Measurements from ENCODE around the gene PPP1R11.
A peak's percentile ranks its signal among the peaks of the same experiment; 100 is the strongest.

The PPP1R11 gene

GRCh38 chr6:30037182-30037788, 29.7 kb upstream of the PPP1R11 start:
- Histone ChIP-seq H3K9ac (ENCODE audit: low read length in 5 of 5) (no peak overlapping the region), H3K36me3 (ENCODE audit: control insufficient read depth in 5 of 5, insufficient read depth in 5 of 5, low read length in 5 of 5) (peaks cover 0 to 4% (median 0%) of the 10 kb centered on the region in 5 donors), H3K4me3 (ENCODE audit: low read depth in 1 of 5, low read length in 5 of 5) (no peak overlapping the region), H3K27ac (ENCODE audit: low read depth, low read length) (no peak overlapping the region), H3K27me3 (ENCODE audit: control insufficient read depth in 5 of 5, insufficient read depth in 4 of 5, low read length in 5 of 5) (no peaks in the 10 kb centered on the region), H3K9me3 (ENCODE audit: control insufficient read depth in 5 of 5, low read length in 5 of 5) (no peaks in the 10 kb centered on the region), H3K4me1 (ENCODE audit: control insufficient read depth in 5 of 5, insufficient read depth in 5 of 5, low read length in 5 of 5) (peaks cover 0 to 9% (median 0%) of the 10 kb centered on the region in 5 donors)

- Histone ChIP-seq H3K4me1 (ENCODE audit: control insufficient read depth in 5 of 5, insufficient read depth in 5 of 5, low read length in 5 of 5) (peaks cover 0 to 12% (median 0%) of the 10 kb centered on the region in 5 donors), H3K27ac (ENCODE audit: low read depth, low read length) (no peak overlapping the region), H3K9ac (ENCODE audit: low read length in 5 of 5) (peak overlapping the region in 1 of 5 donors; percentile 13), H3K4me3 (ENCODE audit: low read depth in 1 of 5, low read length in 5 of 5) (no peak overlapping the region), H3K9me3 (ENCODE audit: control insufficient read depth in 5 of 5, low read length in 5 of 5) (no peaks in the 10 kb centered on the region), H3K27me3 (ENCODE audit: control insufficient read depth in 5 of 5, insufficient read depth in 4 of 5, low read length in 5 of 5) (no peaks in the 10 kb centered on the region), H3K36me3 (ENCODE audit: control insufficient read depth in 5 of 5, insufficient read depth in 5 of 5, low read length in 5 of 5) (no peaks in the 10 kb centered on the region)
Measured at GRCh38 chr6:30041221-30041620, 25.8 kb upstream of the PPP1R11 start.

DNA sequence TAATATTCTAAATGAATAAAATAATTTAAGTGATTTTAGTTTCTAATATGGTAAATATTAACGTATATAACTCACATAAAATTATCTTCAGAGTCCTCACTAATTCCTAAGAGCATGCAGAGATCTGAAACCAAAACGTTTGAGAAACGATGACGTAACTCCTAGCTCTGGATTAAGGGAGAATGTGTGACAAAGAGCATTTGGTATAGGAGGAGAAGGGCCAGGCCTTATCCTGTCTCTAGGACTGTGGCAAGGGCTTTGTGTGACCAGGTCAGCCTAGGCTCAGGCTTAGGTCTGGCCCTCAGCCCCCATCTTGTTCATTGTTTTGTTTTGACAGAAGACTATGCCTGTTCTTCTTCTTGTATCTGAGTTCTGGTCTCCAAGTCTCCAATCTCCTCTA, 25.2 kb upstream of the PPP1R11 start:
- H3K4me1 ChIP-seq (ENCODE audit: control insufficient read depth in 5 of 5, insufficient read depth in 5 of 5, low read length in 5 of 5), result peaks cover 0 to 12% (median 0%) of the 10 kb centered on the region in 5 donors
- H3K27me3 ChIP-seq (ENCODE audit: control insufficient read depth in 5 of 5, insufficient read depth in 4 of 5, low read length in 5 of 5), result no peaks in the 10 kb centered on the region
- no peaks in the 10 kb centered on the region for H3K9me3 ChIP-seq (ENCODE audit: control insufficient read depth in 5 of 5, low read length in 5 of 5)
- no peak overlapping the region for H3K4me3 ChIP-seq (ENCODE audit: low read depth in 1 of 5, low read length in 5 of 5)
- H3K27ac ChIP-seq (ENCODE audit: low read depth, low read length), result no peak overlapping the region
- H3K36me3 ChIP-seq (ENCODE audit: control insufficient read depth in 5 of 5, insufficient read depth in 5 of 5, low read length in 5 of 5), result no peaks in the 10 kb centered on the region
- H3K9ac ChIP-seq (ENCODE audit: low read length in 5 of 5), result no peak overlapping the region

GRCh38 chr6:30042476-30042875, 24.5 kb upstream of the PPP1R11 start:
- no peaks in the 10 kb centered on the region for H3K36me3 ChIP-seq (ENCODE audit: control insufficient read depth in 5 of 5, insufficient read depth in 5 of 5, low read length in 5 of 5)
- H3K9me3 ChIP-seq (ENCODE audit: control insufficient read depth in 5 of 5, low read length in 5 of 5), result no peaks in the 10 kb centered on the region
- H3K4me1 ChIP-seq (ENCODE audit: control insufficient read depth in 5 of 5, insufficient read depth in 5 of 5, low read length in 5 of 5), result peaks cover 0 to 12% (median 0%) of the 10 kb centered on the region in 5 donors
- H3K9ac ChIP-seq (ENCODE audit: low read length in 5 of 5), result no peak overlapping the region
- no peaks in the 10 kb centered on the region for H3K27me3 ChIP-seq (ENCODE audit: control insufficient read depth in 5 of 5, insufficient read depth in 4 of 5, low read length in 5 of 5)
- H3K27ac ChIP-seq (ENCODE audit: low read depth, low read length), result no peak overlapping the region
- no peak overlapping the region for H3K4me3 ChIP-seq (ENCODE audit: low read depth in 1 of 5, low read length in 5 of 5)

DNA sequence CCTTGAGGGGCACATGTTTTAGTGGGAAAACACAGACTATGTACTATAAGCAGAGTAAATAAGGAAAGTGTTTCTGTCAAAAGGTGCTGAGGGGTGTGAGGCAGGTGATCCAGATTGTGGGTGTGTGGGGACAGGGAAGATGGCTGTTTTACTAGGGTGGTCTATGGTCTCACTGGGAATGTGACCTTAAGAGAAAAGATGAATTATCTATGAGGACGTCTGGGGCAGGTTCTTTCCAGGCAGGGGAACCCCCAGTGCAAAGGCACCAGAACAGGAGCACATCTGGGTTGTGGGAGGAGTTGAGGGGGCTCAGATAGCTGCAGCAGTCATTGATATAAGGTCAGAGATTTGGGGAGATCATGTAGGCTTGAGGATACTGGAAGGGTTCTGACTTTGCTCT, 24.1 kb upstream of the PPP1R11 start:
- Histone ChIP-seq H3K4me1 (ENCODE audit: control insufficient read depth in 5 of 5, insufficient read depth in 5 of 5, low read length in 5 of 5) (peaks cover 0 to 12% (median 0%) of the 10 kb centered on the region in 5 donors), H3K27me3 (ENCODE audit: control insufficient read depth in 5 of 5, insufficient read depth in 4 of 5, low read length in 5 of 5) (no peaks in the 10 kb centered on the region), H3K27ac (ENCODE audit: low read depth, low read length) (no peak overlapping the region), H3K9me3 (ENCODE audit: control insufficient read depth in 5 of 5, low read length in 5 of 5) (no peaks in the 10 kb centered on the region), H3K9ac (ENCODE audit: low read length in 5 of 5) (no peak overlapping the region), H3K4me3 (ENCODE audit: low read depth in 1 of 5, low read length in 5 of 5) (no peak overlapping the region), H3K36me3 (ENCODE audit: control insufficient read depth in 5 of 5, insufficient read depth in 5 of 5, low read length in 5 of 5) (no peaks in the 10 kb centered on the region)

- H3K27me3 ChIP-seq (ENCODE audit: control insufficient read depth in 5 of 5, insufficient read depth in 4 of 5, low read length in 5 of 5), result no peaks in the 10 kb centered on the region
- no peak overlapping the region for H3K9ac ChIP-seq (ENCODE audit: low read length in 5 of 5)
- H3K36me3 ChIP-seq (ENCODE audit: control insufficient read depth in 5 of 5, insufficient read depth in 5 of 5, low read length in 5 of 5), result no peaks in the 10 kb centered on the region
- H3K4me1 ChIP-seq (ENCODE audit: control insufficient read depth in 5 of 5, insufficient read depth in 5 of 5, low read length in 5 of 5), result peaks cover 0 to 12% (median 0%) of the 10 kb centered on the region in 5 donors
- H3K27ac ChIP-seq (ENCODE audit: low read depth, low read length), result no peak overlapping the region
- H3K9me3 ChIP-seq (ENCODE audit: control insufficient read depth in 5 of 5, low read length in 5 of 5), result no peaks in the 10 kb centered on the region
- H3K4me3 ChIP-seq (ENCODE audit: low read depth in 1 of 5, low read length in 5 of 5), result no peak overlapping the region
Measured at GRCh38 chr6:30043744-30044143, 23.3 kb upstream of the PPP1R11 start.

- no peaks in the 10 kb centered on the region for H3K9me3 ChIP-seq (ENCODE audit: control insufficient read depth in 5 of 5, low read length in 5 of 5)
- no peaks in the 10 kb centered on the region for H3K36me3 ChIP-seq (ENCODE audit: control insufficient read depth in 5 of 5, insufficient read depth in 5 of 5, low read length in 5 of 5)
- no peak overlapping the region for H3K4me3 ChIP-seq (ENCODE audit: low read depth in 1 of 5, low read length in 5 of 5)
- peaks cover 0 to 12% (median 0%) of the 10 kb centered on the region in 5 donors for H3K4me1 ChIP-seq (ENCODE audit: control insufficient read depth in 5 of 5, insufficient read depth in 5 of 5, low read length in 5 of 5)
- no peaks in the 10 kb centered on the region for H3K27me3 ChIP-seq (ENCODE audit: control insufficient read depth in 5 of 5, insufficient read depth in 4 of 5, low read length in 5 of 5)
- H3K27ac ChIP-seq (ENCODE audit: low read depth, low read length), result no peak overlapping the region
- no peak overlapping the region for H3K9ac ChIP-seq (ENCODE audit: low read length in 5 of 5)
Measured at GRCh38 chr6:30044630-30045029, 22.4 kb upstream of the PPP1R11 start.

- no peaks in the 10 kb centered on the region for H3K27me3 ChIP-seq (ENCODE audit: control insufficient read depth in 5 of 5, insufficient read depth in 4 of 5, low read length in 5 of 5)
- H3K36me3 ChIP-seq (ENCODE audit: control insufficient read depth in 5 of 5, insufficient read depth in 5 of 5, low read length in 5 of 5), result no peaks in the 10 kb centered on the region
- no peak overlapping the region for H3K9ac ChIP-seq (ENCODE audit: low read length in 5 of 5)
- no peaks in the 10 kb centered on the region for H3K9me3 ChIP-seq (ENCODE audit: control insufficient read depth in 5 of 5, low read length in 5 of 5)
- H3K4me3 ChIP-seq (ENCODE audit: low read depth in 1 of 5, low read length in 5 of 5), result no peak overlapping the region
- no peak overlapping the region for H3K27ac ChIP-seq (ENCODE audit: low read depth, low read length)
- H3K4me1 ChIP-seq (ENCODE audit: control insufficient read depth in 5 of 5, insufficient read depth in 5 of 5, low read length in 5 of 5), result peaks cover 0 to 4% (median 0%) of the 10 kb centered on the region in 5 donors
Measured at GRCh38 chr6:30047220-30047619, 19.8 kb upstream of the PPP1R11 start.

GRCh38 chr6:30053682-30054081, 13.3 kb upstream of the PPP1R11 start:
- Histone ChIP-seq H3K9ac (ENCODE audit: low read length in 5 of 5) (no peak overlapping the region), H3K36me3 (ENCODE audit: control insufficient read depth in 5 of 5, insufficient read depth in 5 of 5, low read length in 5 of 5) (peaks cover 3 to 39% (median 27%) of the 10 kb centered on the region in 5 donors), H3K4me3 (ENCODE audit: low read depth in 1 of 5, low read length in 5 of 5) (no peak overlapping the region), H3K27me3 (ENCODE audit: control insufficient read depth in 5 of 5, insufficient read depth in 4 of 5, low read length in 5 of 5) (no peaks in the 10 kb centered on the region), H3K4me1 (ENCODE audit: control insufficient read depth in 5 of 5, insufficient read depth in 5 of 5, low read length in 5 of 5) (no peaks in the 10 kb centered on the region), H3K27ac (ENCODE audit: low read depth, low read length) (no peak overlapping the region), H3K9me3 (ENCODE audit: control insufficient read depth in 5 of 5, low read length in 5 of 5) (no peaks in the 10 kb centered on the region)

- H3K27ac ChIP-seq (ENCODE audit: low read depth, low read length), result no peak overlapping the region
- H3K9ac ChIP-seq (ENCODE audit: low read length in 5 of 5), result no peak overlapping the region
- H3K27me3 ChIP-seq (ENCODE audit: control insufficient read depth in 5 of 5, insufficient read depth in 4 of 5, low read length in 5 of 5), result no peaks in the 10 kb centered on the region
- H3K36me3 ChIP-seq (ENCODE audit: control insufficient read depth in 5 of 5, insufficient read depth in 5 of 5, low read length in 5 of 5), result peaks cover 3 to 39% (median 27%) of the 10 kb centered on the region in 5 donors
- no peaks in the 10 kb centered on the region for H3K9me3 ChIP-seq (ENCODE audit: control insufficient read depth in 5 of 5, low read length in 5 of 5)
- H3K4me3 ChIP-seq (ENCODE audit: low read depth in 1 of 5, low read length in 5 of 5), result no peak overlapping the region
- H3K4me1 ChIP-seq (ENCODE audit: control insufficient read depth in 5 of 5, insufficient read depth in 5 of 5, low read length in 5 of 5), result peaks cover 7 to 14% (median 10%) of the 10 kb centered on the region in 5 donors
Measured at GRCh38 chr6:30055513-30055912, 11.5 kb upstream of the PPP1R11 start.

Measured in subcutaneous abdominal adipose tissue (tissue), 5 donors.